A549 (cell line): ENCODE results near the gene KNOP1.

Experiments used
- BCL3 ChIP-seq: fragments of >200 bp; sonication (Bioruptor Twin); formaldehyde crosslinking; IDR thresholded peaks from 3 replicates; pipeline ENCODE4 v1.6.1; 2016
- CBX2 ChIP-seq: fragments of 200-600 bp; sonication (generic); IDR thresholded peaks from 2 replicates; pipeline ENCODE4 v1.6.1; 2016; ENCODE audit warnings: low read depth, mild to moderate bottlenecking, borderline replicate concordance
- CTCF ChIP-seq: fragments of >200 bp; sonication (Bioruptor Twin); formaldehyde crosslinking; IDR thresholded peaks from 3 replicates; pipeline ENCODE4 v1.5.1; 2016
- EP300 ChIP-seq, 2 experiments: fragments of >200 bp; sonication (Bioruptor Twin); formaldehyde crosslinking; IDR thresholded peaks; 2 replicates in 1 of 2; 3 replicates in 1 of 2; pipeline ENCODE4 v1.6.1; 2016 to 2017
- MAX ChIP-seq: IDR thresholded peaks from 2 replicates; pipeline ENCODE4 v1.6.1; 2012
- MAZ ChIP-seq: fragments of 150-350 bp; IDR thresholded peaks from 2 replicates; pipeline ENCODE4 v1.6.1; 2014; ENCODE audit warnings: antibody characterized with exemption, low read depth, low read length, borderline replicate concordance
- POLR2A ChIP-seq: IDR thresholded peaks from 2 replicates; pipeline ENCODE4 v1.6.1; 2012; ENCODE audit warnings: mild to moderate bottlenecking, low read length
- RAD21 ChIP-seq, 2 experiments: fragments of >200 bp in 1 of 2; sonication (Bioruptor Twin) in 1 of 2; formaldehyde crosslinking in 1 of 2; IDR thresholded peaks in 1 of 2; conservative IDR thresholded peaks in 1 of 2; 2 replicates in 1 of 2; 3 replicates in 1 of 2; pipeline ENCODE4 v1.6.1; 2012 to 2018; ENCODE audit warnings: inconsistent platforms in 1 of 2

- TF ChIP-seq RAD21 (conservative IDR thresholded peaks at IDR 0.05 in 1 of 2, IDR thresholded peaks at IDR 0.05 in 1 of 2) = no peak
- no peak for TF ChIP-seq POLR2A
- TF ChIP-seq CTCF = no peak
- no peak for TF ChIP-seq MAX
- no peak for TF ChIP-seq MAZ
- TF ChIP-seq CBX2 = no peak
- no peak for TF ChIP-seq EP300 (IDR thresholded peaks at IDR 0.05)
- no peak for TF ChIP-seq BCL3
Observed at GRCh38 chr16:19705146-19705501, 12.9 kb downstream of the KNOP1 start.
